ENCODE data around the gene OTUD4. TPM values are rescaled to one million over a fixed set of nuclear protein-coding genes. Genes with fewer than 3 reads are reported as not detected.

OTUD4 gene, protein sequence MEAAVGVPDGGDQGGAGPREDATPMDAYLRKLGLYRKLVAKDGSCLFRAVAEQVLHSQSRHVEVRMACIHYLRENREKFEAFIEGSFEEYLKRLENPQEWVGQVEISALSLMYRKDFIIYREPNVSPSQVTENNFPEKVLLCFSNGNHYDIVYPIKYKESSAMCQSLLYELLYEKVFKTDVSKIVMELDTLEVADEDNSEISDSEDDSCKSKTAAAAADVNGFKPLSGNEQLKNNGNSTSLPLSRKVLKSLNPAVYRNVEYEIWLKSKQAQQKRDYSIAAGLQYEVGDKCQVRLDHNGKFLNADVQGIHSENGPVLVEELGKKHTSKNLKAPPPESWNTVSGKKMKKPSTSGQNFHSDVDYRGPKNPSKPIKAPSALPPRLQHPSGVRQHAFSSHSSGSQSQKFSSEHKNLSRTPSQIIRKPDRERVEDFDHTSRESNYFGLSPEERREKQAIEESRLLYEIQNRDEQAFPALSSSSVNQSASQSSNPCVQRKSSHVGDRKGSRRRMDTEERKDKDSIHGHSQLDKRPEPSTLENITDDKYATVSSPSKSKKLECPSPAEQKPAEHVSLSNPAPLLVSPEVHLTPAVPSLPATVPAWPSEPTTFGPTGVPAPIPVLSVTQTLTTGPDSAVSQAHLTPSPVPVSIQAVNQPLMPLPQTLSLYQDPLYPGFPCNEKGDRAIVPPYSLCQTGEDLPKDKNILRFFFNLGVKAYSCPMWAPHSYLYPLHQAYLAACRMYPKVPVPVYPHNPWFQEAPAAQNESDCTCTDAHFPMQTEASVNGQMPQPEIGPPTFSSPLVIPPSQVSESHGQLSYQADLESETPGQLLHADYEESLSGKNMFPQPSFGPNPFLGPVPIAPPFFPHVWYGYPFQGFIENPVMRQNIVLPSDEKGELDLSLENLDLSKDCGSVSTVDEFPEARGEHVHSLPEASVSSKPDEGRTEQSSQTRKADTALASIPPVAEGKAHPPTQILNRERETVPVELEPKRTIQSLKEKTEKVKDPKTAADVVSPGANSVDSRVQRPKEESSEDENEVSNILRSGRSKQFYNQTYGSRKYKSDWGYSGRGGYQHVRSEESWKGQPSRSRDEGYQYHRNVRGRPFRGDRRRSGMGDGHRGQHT
- total RNA-seq, result 21.9 and 23.7 TPM in 2 replicates

DNA sequence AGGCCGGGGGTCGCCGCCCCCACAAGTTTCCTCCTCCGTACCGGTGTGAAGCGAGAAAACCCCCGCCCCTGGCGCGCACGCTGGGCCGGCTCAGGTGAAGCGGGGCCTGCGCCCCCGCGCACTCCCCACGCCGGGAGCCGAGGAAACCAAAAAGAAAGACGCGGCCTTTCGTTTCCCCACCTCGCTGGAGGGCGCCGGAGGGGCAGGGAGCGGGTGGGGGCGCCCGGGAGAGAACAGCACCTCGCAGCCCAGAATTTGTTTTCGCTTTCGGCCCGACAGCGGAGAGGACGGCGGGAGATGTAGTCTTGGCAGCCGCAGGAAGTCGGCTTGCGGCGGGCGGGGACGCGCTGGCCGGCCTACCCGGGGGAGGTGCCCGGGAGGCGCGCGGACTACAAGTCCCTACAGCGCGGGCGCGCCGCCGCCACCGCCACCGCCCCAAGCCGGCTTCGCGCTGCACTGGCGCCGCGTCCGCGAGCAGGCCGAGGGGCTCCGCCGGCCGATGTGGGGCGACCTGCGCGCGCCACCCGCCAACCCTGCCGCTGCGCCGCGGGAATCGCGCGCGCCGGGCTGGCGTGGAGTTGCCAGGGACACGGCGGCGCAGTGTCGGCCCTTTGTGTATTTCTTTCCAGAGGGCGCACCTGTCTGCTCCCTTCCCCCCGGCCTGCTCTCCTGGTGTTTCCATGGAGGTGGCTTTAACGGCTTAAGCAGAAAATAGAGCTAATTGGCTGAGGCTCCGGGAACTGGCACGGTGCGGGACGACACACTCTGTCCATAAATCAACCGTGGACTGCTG, at the start of gene OTUD4:
TSS of gene OTUD4 (minus strand) at position 292 of the 793 bp plus-strand sequence. CDS start 616 bp downstream, outside the sequence.

DNA sequence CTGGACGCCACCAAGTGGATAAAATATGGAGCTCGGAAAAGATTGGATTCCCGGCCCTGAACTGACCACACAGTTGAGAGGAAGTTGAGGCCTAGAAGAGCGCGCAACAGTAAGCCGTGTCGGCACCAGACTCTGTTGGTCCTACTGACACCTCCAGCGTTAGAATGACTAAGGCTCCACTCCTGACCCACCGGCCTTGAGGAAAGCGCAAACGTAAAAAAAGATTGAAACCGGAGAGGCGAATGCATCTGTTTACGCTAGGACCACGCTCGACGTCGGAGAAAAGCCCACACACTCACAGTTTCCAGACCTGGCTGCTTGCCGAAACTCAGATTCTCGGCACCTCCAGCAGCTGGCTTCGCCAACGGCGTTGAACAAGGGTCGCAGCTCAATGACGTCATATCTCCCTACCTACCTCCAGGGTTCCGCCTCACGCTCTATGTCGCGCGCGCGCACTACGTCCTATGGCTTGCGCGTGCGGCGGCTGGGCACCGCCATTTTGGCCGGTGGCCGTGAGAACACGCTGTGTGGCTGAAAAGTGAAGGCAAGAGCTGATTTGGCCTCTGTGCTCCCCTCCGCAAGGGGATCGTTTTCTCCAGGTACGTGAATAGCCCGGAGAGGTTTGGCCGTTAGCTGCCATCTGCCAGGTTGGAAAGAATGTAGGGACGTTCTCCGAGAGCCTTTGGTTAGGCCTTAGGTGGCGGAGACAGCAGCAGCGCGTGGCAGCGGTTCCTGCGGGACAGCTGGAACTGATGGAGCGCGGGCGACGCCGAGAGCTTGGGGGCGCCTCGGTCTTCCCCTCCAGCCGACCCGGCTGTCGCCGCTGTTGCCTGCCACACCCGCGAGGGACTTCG, 82.3 kb downstream of the OTUD4 start, which contains the start of the genes ABCE1 and ANAPC10:
TSS of gene ABCE1 (plus strand) at position 491 of the 854 bp plus-strand sequence. CDS start 6,102 bp downstream, outside the sequence.
TSS of gene ANAPC10 (minus strand) at position 376 of the 854 bp plus-strand sequence. CDS start 2,097 bp downstream, outside the sequence.

Other genes with a start within 250 kb of the OTUD4 start
- gene ANAPC10, start 82.4 kb downstream of the OTUD4 start, total RNA-seq, result 25.5 and 30.5 TPM in 2 replicates
- 242 and 250 TPM in 2 replicates for gene ABCE1, start 82.3 kb downstream of the OTUD4 start, total RNA-seq